ENCODE data around the gene GPR18.

DNA sequence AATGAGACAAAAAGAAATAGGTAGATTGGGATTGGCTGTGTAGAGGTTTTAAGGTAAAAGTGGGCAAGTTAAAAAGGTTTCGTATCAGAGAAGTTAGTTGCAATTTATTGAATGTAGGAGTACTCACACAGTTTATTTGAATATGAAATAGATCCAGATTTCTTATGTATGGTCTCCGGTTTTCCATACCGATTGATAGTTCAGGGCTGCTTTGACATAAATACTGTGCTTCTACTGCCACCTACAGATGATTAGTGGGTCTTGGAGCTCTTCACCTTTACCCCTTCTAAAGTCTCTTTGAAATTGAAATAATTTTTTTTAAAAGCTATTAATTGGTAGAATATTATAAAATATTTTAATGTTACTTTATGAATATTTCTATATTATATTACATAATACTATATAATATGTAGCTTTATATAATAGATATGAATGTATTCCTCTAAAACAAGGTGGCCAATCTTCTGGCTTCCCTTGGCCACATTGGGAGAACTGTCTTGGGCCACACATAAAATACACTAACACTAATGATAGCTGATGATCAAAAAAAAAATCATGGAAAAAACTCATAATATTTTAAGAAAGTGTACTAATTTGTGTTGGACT is 7.7 kb upstream of the GPR18 start:
- TF ChIP-seq, protein P1, sequence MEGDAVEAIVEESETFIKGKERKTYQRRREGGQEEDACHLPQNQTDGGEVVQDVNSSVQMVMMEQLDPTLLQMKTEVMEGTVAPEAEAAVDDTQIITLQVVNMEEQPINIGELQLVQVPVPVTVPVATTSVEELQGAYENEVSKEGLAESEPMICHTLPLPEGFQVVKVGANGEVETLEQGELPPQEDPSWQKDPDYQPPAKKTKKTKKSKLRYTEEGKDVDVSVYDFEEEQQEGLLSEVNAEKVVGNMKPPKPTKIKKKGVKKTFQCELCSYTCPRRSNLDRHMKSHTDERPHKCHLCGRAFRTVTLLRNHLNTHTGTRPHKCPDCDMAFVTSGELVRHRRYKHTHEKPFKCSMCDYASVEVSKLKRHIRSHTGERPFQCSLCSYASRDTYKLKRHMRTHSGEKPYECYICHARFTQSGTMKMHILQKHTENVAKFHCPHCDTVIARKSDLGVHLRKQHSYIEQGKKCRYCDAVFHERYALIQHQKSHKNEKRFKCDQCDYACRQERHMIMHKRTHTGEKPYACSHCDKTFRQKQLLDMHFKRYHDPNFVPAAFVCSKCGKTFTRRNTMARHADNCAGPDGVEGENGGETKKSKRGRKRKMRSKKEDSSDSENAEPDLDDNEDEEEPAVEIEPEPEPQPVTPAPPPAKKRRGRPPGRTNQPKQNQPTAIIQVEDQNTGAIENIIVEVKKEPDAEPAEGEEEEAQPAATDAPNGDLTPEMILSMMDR (IDR thresholded peaks at IDR 0.05): peak; percentile 67
- TF ChIP-seq ZFX (IDR thresholded peaks at IDR 0.05; ENCODE audit: borderline replicate concordance): no peak
